GM19328 (cell line): Measurements from ENCODE around the gene MTHFD1.
A peak's percentile ranks its signal among the peaks of the same experiment; 100 is the strongest.

ENCODE experiments used
- ATAC-seq: cut with Tn5 transposase; IDR thresholded peaks from one replicate; pipeline ENCODE4 v1.9.1; 2021; ENCODE audit warnings: mild to moderate bottlenecking, moderate library complexity; ENCODE audit not compliant: unreplicated experiment

The MTHFD1 gene

GRCh38 chr14:64488590-64489099 lies 100.5 kb downstream of the MTHFD1 start:
- no peak for ATAC-seq

DNA sequence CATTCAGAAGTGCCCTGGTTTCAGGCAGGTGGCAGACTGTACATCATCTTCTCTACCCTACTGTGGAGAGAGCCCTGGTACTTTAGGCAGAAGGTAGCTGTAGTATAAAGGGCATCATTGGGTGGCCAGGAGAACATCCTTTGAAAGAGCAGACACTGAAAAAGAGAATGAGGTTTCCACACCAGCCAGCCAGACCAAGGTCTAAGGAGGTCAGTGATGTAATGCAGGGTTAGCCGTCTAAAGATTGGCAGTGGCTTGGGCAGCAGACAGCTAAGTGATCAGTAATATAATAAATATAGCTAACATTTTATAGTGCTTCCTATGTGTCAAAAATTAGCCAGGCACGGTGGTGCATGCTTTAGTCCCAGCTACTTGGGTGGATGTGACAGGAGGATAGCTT lies 103.5 kb downstream of the MTHFD1 start:
- ATAC-seq: no peak

DNA sequence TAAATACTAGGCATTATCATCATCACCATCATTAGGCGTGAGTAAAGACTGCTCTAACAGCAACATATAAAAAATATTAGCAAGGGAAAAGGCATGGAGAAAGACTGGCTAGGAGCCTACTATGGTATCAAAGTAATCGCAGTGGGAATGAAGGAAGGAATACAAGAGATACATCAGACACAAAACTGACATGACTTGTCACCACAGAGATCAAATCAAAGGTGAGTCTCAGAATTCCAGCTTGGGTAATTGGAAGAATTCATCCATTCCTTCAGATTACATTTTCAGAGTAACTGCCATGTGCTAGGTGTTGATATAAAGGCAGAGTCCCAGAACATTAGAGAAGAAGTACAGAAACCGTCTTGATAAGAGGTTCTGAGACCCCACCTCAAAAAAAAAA lies 105.3 kb downstream of the MTHFD1 start:
- ATAC-seq: no peak

DNA sequence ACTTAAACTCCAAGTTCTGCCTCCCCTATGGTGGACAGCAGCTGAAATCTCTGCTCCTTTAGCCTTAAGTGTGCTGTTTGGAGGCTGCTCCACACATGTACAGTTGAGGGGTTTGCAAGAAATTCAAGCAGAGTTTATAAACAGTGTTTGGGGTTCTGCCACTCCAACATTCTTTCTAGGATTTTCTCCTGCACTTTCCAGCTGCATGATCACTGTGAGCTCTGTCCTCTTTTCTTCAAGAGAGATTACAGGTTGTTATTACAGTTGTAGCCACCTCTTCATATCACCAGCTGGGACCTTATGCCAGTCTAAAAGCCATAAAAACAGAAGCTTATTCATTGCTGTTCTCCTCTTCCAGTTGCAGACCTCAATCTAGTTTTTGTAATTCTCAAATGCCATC lies 107.1 kb downstream of the MTHFD1 start:
- no peak for ATAC-seq

GRCh38 chr14:64496764-64497163 lies 108.6 kb downstream of the MTHFD1 start:
- no peak for ATAC-seq

GRCh38 chr14:64500088-64500487 lies 111.9 kb downstream of the MTHFD1 start:
- ATAC-seq: no peak

- no peak for ATAC-seq
Measured at GRCh38 chr14:64501411-64502171, 113.4 kb downstream of the MTHFD1 start.

DNA sequence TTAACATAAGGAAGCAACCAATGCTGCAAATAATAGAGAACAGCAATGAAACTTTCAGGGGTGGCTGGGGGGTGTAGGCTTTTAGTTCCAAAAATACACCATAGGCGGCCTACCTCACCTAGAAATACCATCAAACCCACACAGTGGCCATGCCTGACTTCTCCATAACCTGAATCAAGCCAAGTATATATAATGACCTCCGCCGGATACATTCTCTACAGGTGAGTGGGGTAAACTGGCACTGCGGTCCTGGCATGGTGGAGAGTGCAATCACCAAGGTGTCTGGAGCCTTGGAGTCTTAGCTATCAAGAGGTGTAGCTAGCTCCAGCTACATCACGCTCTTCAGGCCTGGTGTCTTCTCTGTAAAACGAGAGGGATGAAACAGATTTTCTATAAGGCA lies 114.3 kb downstream of the MTHFD1 start:
- no peak for ATAC-seq

- peak; percentile 1 for ATAC-seq
Measured at GRCh38 chr14:64502887-64503433, 114.8 kb downstream of the MTHFD1 start.

DNA sequence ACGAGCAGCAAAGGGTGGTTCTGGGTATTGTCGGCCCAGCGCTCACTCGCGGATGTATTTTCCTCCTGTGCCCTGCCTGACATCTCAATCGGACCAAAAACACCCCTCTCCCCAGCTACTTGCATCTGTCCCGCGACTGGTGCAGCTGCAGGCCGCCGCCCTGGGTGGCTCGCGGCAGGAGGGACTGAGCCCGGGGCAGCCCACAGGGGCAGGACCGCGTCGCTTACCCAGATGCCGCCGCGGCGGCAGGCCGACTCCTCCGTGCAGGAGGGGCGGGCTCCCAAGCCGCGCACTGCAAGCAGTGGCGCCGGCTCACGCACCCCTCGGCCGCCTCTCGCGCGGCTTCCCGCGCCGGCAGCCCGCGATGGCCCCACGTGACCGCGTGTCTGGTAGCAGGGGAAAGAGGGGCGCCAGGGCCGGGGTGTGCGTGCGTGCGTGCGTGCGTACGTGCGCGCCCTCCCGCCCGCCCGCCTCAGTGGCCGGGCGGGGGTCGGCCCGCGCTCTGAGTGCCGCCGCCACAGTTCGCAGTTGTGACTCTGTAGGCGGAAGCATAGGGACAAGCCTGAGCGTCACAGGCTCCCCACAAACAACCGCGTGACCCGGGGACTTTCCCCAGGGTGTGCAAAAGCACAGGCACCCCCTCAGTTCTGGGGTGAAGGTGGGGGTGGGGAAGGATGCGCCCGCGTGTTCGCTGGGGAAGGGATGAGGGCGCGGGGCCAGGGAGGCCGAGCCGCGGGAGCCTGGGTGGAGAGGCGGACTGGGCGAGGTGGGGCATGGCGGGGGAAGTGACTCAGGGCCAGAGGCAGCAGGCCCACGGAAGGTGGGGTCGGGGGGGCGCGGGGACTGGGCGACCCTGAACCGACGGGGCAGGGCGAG lies 115.5 kb downstream of the MTHFD1 start, which contains the start of gene ZBTB25:
ZBTB25 (minus strand) TSS at position 405 of the 876 bp plus-strand sequence. CDS start 13,305 bp downstream, outside the sequence.
- ATAC-seq: peak; percentile 56

DNA sequence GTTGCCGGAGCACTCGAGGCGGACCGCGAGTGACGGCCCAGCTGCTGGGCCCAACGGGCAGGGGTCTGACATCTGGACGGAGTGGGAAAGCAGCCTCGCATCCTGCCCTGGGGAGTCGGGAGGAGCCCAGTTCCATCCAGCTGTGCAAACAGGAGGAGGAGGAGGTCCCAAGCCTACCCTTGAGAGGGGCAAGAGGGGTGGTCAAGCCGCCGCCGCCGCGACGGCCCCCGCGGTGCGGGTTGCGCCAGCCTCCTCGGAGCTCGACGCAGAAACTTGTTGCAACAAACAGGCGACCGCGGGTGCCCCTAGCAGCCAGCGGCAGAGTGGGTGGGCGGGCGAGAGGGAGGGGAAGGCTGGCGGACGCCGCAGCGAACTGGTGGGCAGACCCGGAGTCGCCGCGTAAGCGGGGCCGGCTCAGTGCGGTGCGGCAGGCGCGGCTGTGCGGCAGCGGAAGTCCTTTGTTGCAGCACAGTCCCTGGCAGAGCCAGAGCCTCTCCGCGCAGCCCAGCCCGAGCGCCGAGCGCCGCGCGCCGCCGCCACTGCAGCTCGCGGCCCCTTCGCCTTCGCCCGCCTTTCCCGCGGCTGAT lies 116.2 kb downstream of the MTHFD1 start, which contains the start of gene ZBTB1:
ZBTB1 (plus strand) TSS at position 461 of the 587 bp plus-strand sequence. CDS start 16,735 bp downstream, outside the sequence.
- ATAC-seq: peak; percentile 26

DNA sequence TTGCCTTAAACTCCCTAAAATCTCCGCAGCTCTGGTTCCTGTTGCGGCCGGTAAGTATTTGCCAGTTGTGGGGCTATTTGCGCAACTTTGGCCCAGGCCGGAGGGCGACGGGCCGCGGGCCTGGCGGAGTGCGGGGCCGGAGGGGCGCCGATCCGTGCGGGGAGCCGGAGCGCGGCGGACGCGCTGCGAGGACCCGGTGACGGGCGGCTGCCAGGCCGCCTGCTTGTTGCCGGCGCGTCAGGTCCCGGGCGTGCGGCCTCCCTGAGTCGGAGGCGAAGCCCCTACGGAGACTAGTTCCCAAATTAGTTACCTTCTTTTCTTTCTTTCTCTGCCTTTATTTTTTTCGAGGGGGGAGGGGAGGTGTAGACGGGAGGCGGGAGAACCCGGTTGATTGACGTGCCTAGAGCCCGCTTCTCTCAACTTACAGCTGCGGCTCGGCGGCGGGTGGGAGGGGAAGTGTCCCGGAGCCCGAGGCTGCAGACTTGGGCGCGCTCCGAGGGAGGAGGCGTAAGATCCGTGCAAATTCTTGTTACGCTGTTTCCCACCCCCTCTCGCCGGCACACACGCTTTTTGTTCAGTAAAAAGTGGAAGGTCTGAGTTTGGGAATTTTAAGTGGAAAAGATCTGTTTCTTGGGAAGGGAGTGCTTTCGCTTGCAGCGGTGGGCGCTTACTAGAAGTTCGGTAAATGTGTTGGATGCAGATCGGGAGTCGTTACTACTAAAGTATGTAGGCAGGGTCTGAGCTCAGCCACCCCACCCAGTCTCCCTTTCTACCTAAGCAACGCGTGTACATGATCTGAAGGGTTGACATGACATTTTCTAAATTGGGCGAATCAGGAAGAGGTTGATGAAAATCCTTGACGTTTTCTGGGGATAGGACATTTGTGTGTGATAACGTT lies 117.0 kb downstream of the MTHFD1 start:
- ATAC-seq: peak; percentile 24

- no peak for ATAC-seq
Measured at GRCh38 chr14:64506721-64507120, 118.6 kb downstream of the MTHFD1 start.

GRCh38 chr14:64507376-64508156 lies 119.4 kb downstream of the MTHFD1 start:
- no peak for ATAC-seq

GRCh38 chr14:64508215-64508776 lies 120.1 kb downstream of the MTHFD1 start:
- ATAC-seq: no peak

DNA sequence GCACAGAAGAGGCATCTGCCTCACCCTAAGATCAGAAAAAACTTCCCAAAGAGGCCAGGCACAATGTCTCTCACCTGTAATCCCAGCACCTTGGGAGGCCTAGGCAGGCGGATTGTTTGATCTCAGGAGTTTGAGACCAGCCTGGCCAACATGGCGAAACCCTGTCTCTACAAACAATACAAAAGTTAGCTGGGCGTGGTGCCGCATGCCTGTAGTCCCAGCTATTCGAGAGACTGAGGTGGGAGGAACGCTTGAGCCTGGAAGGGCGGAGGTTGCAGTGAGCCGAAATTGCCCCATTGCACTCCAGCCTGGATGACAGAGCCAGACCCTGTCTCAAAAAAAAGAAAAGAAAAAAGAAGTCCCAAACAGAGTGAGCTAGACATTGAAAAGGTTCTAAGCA lies 120.9 kb downstream of the MTHFD1 start:
- no peak for ATAC-seq
